ENCODE results near the gene PRKACG.

GRCh38 chr9:69036309-69036708, 22.4 kb upstream of the PRKACG start:
- TF ChIP-seq CTCF (IDR thresholded peaks at IDR 0.05), result no peak
- no peak for TF ChIP-seq POLR2A (IDR thresholded peaks at IDR 0.05)

All from thyroid gland (tissue), 4 donors.